Measurements from ENCODE around the gene EFS. TPM values are rescaled to one million over a fixed set of nuclear protein-coding genes. Genes with fewer than 3 reads are reported as not detected.
"Not testable (repeated sequence)": the region's sequence is repeated elsewhere in the genome, so short reads cannot be mapped to it uniquely, and the experiment has no call there.

The EFS gene
- total RNA-seq, 4 donors from 2014 or later = 7.0 to 12.9 (median 8.6) TPM

DNA sequence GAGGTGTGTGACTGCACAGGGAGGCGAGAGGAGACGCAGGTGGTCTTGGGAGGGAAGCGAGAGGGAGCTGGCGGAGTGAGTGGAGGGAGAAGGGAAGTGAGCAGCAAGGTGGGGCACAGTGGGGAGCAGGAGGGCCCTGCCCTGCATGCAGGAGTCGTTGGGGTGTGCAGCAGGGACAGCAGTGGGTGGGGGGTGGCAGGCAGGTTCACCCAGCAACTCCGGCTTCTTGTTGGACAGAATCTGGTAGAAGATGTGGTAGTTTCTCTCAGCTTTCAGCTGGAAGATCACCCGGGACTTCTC lies 38.1 kb upstream of the EFS start:
- no peak for TF ChIP-seq POLR2A (IDR thresholded peaks at IDR 0.05)
- TF ChIP-seq, protein P1, sequence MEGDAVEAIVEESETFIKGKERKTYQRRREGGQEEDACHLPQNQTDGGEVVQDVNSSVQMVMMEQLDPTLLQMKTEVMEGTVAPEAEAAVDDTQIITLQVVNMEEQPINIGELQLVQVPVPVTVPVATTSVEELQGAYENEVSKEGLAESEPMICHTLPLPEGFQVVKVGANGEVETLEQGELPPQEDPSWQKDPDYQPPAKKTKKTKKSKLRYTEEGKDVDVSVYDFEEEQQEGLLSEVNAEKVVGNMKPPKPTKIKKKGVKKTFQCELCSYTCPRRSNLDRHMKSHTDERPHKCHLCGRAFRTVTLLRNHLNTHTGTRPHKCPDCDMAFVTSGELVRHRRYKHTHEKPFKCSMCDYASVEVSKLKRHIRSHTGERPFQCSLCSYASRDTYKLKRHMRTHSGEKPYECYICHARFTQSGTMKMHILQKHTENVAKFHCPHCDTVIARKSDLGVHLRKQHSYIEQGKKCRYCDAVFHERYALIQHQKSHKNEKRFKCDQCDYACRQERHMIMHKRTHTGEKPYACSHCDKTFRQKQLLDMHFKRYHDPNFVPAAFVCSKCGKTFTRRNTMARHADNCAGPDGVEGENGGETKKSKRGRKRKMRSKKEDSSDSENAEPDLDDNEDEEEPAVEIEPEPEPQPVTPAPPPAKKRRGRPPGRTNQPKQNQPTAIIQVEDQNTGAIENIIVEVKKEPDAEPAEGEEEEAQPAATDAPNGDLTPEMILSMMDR (IDR thresholded peaks at IDR 0.05) = no peak
- no peak for DNase-seq
- H3K4me1 ChIP-seq = no peaks in the 10 kb centered on the region
- no peaks in the 10 kb centered on the region for H3K36me3 ChIP-seq
- H3K27ac ChIP-seq = no peak overlapping the region
- intact Hi-C loops (cut with DNase I) = no loop called here
- H3K27me3 ChIP-seq = no peaks in the 10 kb centered on the region
- H3K9me3 ChIP-seq = no peaks in the 10 kb centered on the region
- H3K4me3 ChIP-seq (replicated peaks in 1 of 3) = no peak overlapping the region
- WGBS, 2 donors = 60 to 69% methylated on average over 7 of the region's 7 CpGs

GRCh38 chr14:23402296-23403138 lies 37.5 kb upstream of the EFS start:
- no peak for TF ChIP-seq POLR2A (IDR thresholded peaks at IDR 0.05)
- TF ChIP-seq, protein P1 (IDR thresholded peaks at IDR 0.05) = no peak
- Histone ChIP-seq H3K4me3 (replicated peaks in 1 of 3) (no peak overlapping the region), H3K27ac (no peak overlapping the region), H3K36me3 (no peaks in the 10 kb centered on the region), H3K4me1 (no peaks in the 10 kb centered on the region), H3K27me3 (no peaks in the 10 kb centered on the region), H3K9me3 (no peaks in the 10 kb centered on the region)
- intact Hi-C loops (cut with DNase I) = no loop called here
- 57 to 61% methylated on average over 24 of the region's 25 CpGs for WGBS, 2 donors
- DNase-seq = peak; percentile 15 to 36

GRCh38 chr14:23401291-23401690 lies 36.3 kb upstream of the EFS start:
- H3K27me3 ChIP-seq = no peaks in the 10 kb centered on the region
- no peak overlapping the region for H3K4me3 ChIP-seq (replicated peaks in 1 of 3)
- intact Hi-C loops (cut with DNase I) = no loop called here
- WGBS, 2 donors = 87 to 88% methylated on average over 4 of the region's 4 CpGs
- H3K9me3 ChIP-seq = no peaks in the 10 kb centered on the region
- TF ChIP-seq, protein P1 (IDR thresholded peaks at IDR 0.05) = no peak
- TF ChIP-seq POLR2A (IDR thresholded peaks at IDR 0.05) = no peak
- H3K36me3 ChIP-seq = no peaks in the 10 kb centered on the region
- H3K4me1 ChIP-seq = no peaks in the 10 kb centered on the region
- H3K27ac ChIP-seq = no peak overlapping the region
- no peak for DNase-seq

GRCh38 chr14:23400496-23401149 lies 35.7 kb upstream of the EFS start:
- H3K9me3 ChIP-seq; H3K4me1 ChIP-seq; DNase-seq; H3K4me3 ChIP-seq (replicated peaks in 1 of 3); H3K27me3 ChIP-seq; H3K36me3 ChIP-seq; intact Hi-C loops (cut with DNase I); H3K27ac ChIP-seq: not testable (repeated sequence)
- 88 to 96% methylated on average over 16 of the region's 16 CpGs for WGBS, 2 donors

DNA sequence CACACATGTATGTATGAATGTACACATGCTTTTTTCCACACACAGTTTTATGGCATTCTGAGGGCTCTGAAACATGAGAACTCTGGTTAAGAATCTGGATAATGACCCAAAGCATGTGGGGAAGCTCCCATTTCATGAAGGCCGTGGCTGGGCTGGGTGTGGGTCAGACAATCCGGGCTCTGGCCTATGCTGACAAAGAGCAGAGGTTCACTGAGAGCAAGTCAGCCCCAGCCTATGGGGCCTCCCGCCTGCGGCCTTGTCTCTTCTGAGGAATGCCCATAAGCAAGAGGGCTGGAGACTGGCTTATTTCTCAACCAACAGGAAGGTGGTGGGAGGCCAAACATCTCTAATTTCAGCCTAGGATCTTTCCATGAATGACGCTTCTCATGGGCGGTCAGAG lies 34.6 kb upstream of the EFS start:
- intact Hi-C loops (cut with DNase I) = no loop called here

More for the DNA sequence above, 34.6 kb upstream of the EFS start:
- no peak for DNase-seq
- 88 to 95% methylated on average over 6 of the region's 6 CpGs for WGBS, 2 donors
- no peak for TF ChIP-seq POLR2A (IDR thresholded peaks at IDR 0.05)
- TF ChIP-seq, protein P1 (IDR thresholded peaks at IDR 0.05) = no peak
- no peak overlapping the region for H3K27ac ChIP-seq
- H3K9me3 ChIP-seq = no peaks in the 10 kb centered on the region
- H3K4me3 ChIP-seq (replicated peaks in 1 of 3) = no peak overlapping the region
- no peaks in the 10 kb centered on the region for H3K36me3 ChIP-seq
- H3K4me1 ChIP-seq = no peaks in the 10 kb centered on the region
- H3K27me3 ChIP-seq = no peaks in the 10 kb centered on the region

All from thyroid gland (tissue), 4 donors.